Muscle layer of duodenum (tissue), 2 donors: ENCODE results near the gene TBCCD1.

Experiments
- H3K27ac ChIP-seq: one replicate; pipeline ENCODE4 v1.7.0; 2013; ENCODE audit warnings: mild to moderate bottlenecking, low read length
- H3K27me3 ChIP-seq: one replicate; pipeline ENCODE4 v1.7.0; 2013; ENCODE audit warnings: low read depth, mild to moderate bottlenecking, control low read depth, low read length
- H3K36me3 ChIP-seq, 2 donors: one replicate each; pipeline ENCODE4 v1.7.0; 2013; ENCODE audit warnings: low read length in 2 of 2, control low read depth in 1 of 2, mild to moderate bottlenecking in 1 of 2; ENCODE audit not compliant: insufficient read depth in 2 of 2, control insufficient read depth in 1 of 2
- H3K4me1 ChIP-seq, 2 donors: one replicate each; pipeline ENCODE4 v1.7.0; 2013; ENCODE audit warnings: low read length in 2 of 2, mild to moderate bottlenecking in 2 of 2, control low read depth in 1 of 2, moderate library complexity in 1 of 2; ENCODE audit not compliant: insufficient read depth in 2 of 2, control insufficient read depth in 1 of 2
- H3K4me3 ChIP-seq, 2 donors: one replicate each; pipeline ENCODE4 v1.7.0; 2013; ENCODE audit warnings: low read length in 2 of 2, low read depth in 1 of 2, mild to moderate bottlenecking in 1 of 2
- H3K9me3 ChIP-seq, 2 donors: one replicate each; pipeline ENCODE4 v1.7.0; 2013; ENCODE audit warnings: low read length in 2 of 2, control low read depth in 1 of 2, mild to moderate bottlenecking in 1 of 2; ENCODE audit not compliant: control insufficient read depth in 1 of 2
- donor health status: healthy.

The TBCCD1 gene

DNA sequence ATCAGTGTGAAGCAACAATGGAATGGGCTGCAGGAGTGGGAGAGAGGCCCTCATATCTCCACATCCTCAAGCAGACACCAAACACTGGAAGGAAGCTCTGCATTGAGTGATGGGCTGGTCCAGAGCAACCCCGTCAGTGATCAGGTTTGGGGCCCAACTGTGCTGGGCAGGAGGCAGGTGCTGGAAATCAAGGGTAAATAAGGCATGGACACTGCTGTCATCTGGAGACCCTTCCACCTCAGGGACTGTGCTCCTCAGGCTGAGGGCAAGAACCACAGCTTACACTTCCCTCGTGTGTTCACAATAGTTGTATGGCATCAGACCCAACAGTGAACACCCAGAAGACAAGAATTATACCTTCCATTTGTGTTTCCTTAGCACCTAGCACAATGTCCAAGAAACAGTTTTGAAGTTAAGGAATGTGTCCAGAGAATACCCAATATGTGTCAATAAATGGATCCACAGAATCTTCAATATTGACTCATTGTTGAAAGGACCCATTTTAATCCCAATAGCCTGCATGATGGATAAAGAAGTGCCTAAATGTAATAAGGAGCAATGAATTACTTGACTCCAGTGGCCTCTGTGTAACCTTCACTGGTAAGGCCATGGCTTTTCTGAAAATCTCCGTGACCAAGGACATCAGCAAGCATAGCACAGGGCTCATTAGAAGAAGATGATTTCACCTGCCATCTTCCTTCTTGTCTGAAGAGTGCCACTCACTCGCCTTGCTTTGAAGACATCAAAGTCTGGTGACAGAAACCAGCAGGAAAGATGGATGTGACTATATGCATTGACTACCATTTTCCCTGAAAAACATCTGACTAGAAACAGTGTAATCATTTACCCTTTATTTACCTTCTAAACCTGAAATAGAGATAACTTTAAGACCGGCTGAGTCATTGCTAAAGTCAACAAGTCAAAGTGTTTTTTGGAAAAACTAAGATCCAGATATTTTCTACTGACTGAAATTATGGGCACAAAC lies 38.7 kb upstream of the TBCCD1 start:
- Histone ChIP-seq H3K4me1 (no peaks in the 10 kb centered on the region), H3K36me3 (no peaks in the 10 kb centered on the region), H3K9me3 (no peaks in the 10 kb centered on the region), H3K4me3 (no peak overlapping the region), H3K27me3 (no peaks in the 10 kb centered on the region), H3K27ac (no peak overlapping the region)

DNA sequence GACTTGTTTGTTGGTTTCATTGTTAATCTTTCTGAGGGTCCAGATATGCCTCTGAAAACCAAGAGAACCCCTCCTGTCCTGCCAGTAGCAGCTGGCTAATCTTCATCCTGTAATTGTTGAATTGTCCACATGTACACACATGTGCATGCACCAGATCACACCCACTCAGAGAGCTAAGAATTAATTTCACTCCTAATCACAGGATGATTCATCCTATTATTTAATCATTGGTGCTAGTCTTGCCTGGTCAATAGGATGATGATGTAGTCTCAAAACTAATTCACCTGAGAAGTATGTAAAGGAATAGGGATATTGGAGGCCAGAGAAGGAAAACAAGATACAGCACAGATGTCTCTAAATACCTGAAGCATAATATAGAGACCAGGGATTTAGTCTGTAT lies 37.9 kb upstream of the TBCCD1 start:
- H3K9me3 ChIP-seq: no peaks in the 10 kb centered on the region
- no peak overlapping the region for H3K27ac ChIP-seq
- H3K4me3 ChIP-seq: no peak overlapping the region
- no peaks in the 10 kb centered on the region for H3K27me3 ChIP-seq
- H3K4me1 ChIP-seq: no peaks in the 10 kb centered on the region
- no peaks in the 10 kb centered on the region for H3K36me3 ChIP-seq

DNA sequence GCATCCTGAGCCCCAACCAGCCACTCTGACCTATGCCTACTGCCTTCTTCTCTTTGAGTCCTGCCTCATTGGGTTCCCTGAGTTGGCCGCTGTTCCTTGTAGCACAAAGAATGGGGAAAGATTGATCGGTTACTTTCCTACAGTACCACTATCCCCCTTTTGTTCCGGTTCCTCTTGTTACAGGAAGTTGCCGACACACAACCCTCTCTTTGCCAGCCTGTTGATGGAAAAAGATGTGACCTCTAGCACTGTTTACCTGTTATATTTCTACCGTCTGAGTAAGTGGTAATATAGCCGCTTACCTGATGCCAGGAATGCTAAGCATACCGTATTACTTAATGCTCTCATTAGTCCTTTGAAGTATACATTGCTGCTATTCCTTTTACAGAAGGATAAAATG lies 36.0 kb upstream of the TBCCD1 start:
- Histone ChIP-seq H3K36me3 (no peaks in the 10 kb centered on the region), H3K27me3 (no peaks in the 10 kb centered on the region), H3K9me3 (no peaks in the 10 kb centered on the region), H3K27ac (no peak overlapping the region), H3K4me1 (peaks cover 3 to 6% of the 10 kb centered on the region in 2 donors), H3K4me3 (no peak overlapping the region)

DNA sequence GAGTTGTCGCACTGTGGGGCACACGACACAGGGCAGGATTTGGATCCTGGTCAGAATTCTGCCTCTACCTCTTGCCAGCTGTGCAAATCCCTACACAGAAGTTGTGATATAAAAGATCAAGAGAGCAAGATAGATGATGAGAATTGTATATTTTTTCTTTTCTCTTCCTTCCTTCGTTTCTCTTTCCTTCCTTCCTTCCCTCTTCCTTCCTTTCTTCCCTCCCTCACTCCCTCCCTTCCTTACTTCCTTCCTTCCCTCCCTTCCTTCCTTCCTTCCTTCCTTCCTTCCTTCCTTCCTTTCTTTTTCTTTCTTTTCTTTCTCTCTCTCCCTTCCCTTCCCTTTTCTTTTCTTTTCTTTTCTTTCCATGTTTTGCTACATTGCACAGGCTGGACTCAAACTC lies 33.8 kb upstream of the TBCCD1 start:
- Histone ChIP-seq H3K36me3 (no peaks in the 10 kb centered on the region), H3K4me3 (no peak overlapping the region), H3K27me3 (no peaks in the 10 kb centered on the region), H3K27ac (no peak overlapping the region), H3K4me1 (peaks cover 3 to 6% of the 10 kb centered on the region in 2 donors), H3K9me3 (no peaks in the 10 kb centered on the region)

DNA sequence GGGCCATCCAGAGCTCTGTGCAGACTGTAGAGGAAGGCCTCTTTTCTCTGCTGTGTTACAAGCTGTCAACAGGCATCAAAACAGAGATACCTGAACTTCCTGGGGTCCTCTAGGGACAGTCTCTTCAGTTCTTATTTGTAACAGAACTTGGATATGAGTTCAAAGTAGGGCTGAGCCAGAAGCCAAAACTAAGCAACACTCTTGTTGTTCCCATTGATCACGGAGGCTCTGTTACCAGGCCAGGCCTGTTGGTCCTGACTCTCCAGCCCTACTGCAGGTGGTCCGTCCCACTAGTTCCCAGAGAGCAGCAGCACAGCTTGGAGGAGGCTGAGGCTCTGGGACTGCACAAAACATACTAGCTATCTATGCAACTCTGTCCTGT lies 32.6 kb upstream of the TBCCD1 start:
- no peaks in the 10 kb centered on the region for H3K27me3 ChIP-seq
- H3K4me3 ChIP-seq: no peak overlapping the region
- no peaks in the 10 kb centered on the region for H3K9me3 ChIP-seq
- peaks cover 3 to 6% of the 10 kb centered on the region in 2 donors for H3K4me1 ChIP-seq
- no peak overlapping the region for H3K27ac ChIP-seq
- no peaks in the 10 kb centered on the region for H3K36me3 ChIP-seq

DNA sequence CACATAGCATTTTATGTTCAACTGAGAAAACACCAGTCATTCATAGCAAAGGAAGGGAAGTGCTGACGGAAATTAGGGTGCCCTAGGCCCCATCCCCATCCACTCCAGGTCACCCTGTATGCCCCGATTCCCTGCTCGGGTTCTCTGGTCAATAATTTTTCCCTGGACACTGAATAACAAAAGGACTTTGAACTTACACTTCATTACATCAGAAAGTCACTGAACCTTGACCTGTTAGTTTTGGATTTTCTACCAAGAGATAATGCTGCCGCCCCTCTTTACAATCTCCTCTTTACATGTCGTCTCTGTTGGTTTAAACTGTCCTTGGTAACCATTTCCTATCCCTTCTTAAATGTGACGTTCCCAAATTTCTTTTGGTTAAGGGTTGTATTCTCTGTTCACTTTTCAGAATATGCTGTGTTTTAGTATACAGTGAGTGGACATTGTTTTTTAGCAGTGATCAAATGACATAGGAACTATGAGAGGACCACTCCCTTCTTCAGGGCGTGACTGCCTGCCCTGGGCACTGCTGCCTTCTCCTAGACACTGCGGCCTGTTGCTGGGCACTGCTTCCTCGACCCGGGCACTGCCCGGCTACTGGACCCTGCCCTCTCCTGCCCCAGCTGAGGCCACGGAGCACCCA lies 32.1 kb upstream of the TBCCD1 start:
- Histone ChIP-seq H3K4me3 (no peak overlapping the region), H3K4me1 (peaks cover 3 to 6% of the 10 kb centered on the region in 2 donors), H3K9me3 (no peaks in the 10 kb centered on the region), H3K27me3 (no peaks in the 10 kb centered on the region), H3K36me3 (no peaks in the 10 kb centered on the region), H3K27ac (no peak overlapping the region)

DNA sequence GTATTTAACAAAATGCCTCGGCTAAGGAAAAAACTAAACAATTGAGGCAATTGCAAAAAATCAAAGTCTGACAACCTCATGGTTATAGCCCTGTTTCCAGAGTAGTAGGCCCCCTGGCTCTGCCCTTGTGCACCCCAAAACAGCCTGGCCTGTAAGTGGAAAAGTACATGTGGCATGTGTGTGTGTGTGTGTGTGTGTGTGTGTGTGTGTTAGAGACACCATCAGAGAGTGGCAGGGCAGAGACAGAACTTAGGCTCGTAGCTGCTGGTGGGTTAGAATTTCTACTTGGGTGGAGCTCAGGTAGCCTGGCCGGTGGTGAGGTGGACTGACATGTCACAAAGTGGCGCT lies 31.6 kb upstream of the TBCCD1 start:
- Histone ChIP-seq H3K27me3 (no peaks in the 10 kb centered on the region), H3K4me1 (peaks cover 3 to 6% of the 10 kb centered on the region in 2 donors), H3K9me3 (no peaks in the 10 kb centered on the region), H3K4me3 (no peak overlapping the region), H3K36me3 (no peaks in the 10 kb centered on the region), H3K27ac (no peak overlapping the region)

DNA sequence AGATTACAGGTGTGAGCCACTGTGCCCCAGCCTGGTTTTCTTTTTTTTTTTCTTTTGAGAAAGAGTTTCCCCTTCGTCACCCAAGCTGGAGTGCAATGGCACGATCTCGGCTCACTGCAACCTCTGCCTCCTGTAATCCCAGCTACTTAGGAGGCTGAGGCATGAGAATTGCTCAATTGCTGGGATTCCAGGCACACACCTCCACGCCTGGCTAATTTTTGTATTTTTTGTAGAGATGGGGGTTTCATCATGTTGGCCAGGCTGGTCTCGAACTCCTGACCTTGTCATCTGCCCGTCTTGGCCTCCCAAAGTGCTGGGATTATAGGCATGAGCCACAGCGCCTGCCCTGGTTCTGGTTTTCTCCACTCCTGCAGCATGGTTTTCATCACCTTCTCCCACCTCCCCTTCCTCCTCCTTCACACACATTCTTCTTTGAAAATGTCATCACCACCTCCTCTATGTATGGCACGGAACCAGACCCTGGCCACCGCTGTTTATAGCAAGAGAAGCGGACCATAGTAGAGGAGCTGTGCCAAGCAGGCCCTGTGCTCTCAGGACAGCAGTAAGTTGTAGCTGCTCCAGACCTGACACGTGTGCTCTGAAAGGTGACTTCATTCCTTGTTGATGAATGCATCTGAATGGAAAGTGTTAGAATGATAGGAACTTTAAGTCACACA lies 31.1 kb upstream of the TBCCD1 start:
- peaks cover 3 to 6% of the 10 kb centered on the region in 2 donors for H3K4me1 ChIP-seq
- no peaks in the 10 kb centered on the region for H3K36me3 ChIP-seq
- H3K9me3 ChIP-seq: no peaks in the 10 kb centered on the region
- H3K27ac ChIP-seq: no peak overlapping the region
- no peak overlapping the region for H3K4me3 ChIP-seq
- no peaks in the 10 kb centered on the region for H3K27me3 ChIP-seq

DNA sequence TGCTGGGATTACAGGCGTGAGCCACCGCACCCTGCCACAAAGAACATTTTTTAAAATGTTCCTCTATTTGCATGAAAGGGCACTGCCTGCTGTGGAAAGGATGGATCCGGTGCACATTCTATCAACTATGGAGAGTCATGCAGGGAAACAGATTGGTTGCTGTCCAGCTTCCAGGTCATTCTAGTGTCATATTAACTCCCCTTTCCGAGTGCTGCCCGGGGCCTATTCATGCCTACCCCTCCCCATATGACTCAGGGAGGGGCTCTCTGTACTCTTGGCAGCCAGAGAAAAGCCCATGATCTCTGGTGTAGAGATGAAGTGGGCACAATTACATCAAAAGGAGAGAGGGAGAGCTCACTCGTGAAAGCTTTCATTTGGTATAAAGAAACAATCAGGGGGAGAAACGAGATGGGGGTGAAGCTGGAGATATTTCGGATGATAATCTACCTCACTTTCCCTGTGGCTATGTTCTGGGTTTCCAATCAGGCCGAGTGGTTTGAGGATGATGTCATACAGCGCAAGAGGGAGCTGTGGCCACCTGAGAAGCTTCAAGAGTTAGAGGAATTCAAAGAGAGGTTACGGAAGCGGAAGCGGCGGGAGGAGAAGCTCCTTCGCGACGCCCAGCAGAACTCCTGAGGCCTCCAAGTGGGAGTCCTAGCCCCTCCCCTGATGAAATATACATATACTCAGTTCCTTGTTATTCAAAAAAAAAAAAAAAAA lies 29.6 kb upstream of the TBCCD1 start:
- H3K27me3 ChIP-seq: no peaks in the 10 kb centered on the region
- H3K9me3 ChIP-seq: no peaks in the 10 kb centered on the region
- H3K4me1 ChIP-seq: peaks cover 3 to 6% of the 10 kb centered on the region in 2 donors
- H3K36me3 ChIP-seq: no peaks in the 10 kb centered on the region
- H3K27ac ChIP-seq: no peak overlapping the region
- H3K4me3 ChIP-seq: no peak overlapping the region

DNA sequence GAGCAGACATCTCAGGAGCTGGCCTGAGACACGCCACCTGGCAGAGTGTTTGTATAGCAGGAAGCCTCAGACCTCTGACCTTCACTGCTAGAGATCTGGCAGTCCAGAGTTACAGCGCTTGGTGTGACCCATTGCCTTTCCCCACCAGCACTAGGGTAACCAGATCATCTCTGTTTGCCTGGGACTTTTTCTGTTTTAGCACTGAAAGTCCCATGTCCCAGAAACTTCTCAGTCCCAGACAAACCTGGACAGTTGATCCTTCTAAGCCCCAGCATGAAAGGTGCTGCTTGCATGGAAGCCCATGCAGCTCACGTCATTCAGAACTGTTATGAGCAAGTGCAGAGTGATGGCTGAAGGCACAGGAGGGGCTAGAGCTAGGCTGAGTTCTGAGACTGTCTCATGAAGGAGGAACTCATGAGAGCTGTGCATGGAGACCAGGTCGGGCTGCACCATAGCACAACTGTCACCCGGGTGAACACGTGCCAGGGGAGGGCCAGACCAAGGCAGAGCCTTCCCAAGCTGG lies 27.5 kb upstream of the TBCCD1 start:
- Histone ChIP-seq H3K4me3 (no peak overlapping the region), H3K36me3 (no peaks in the 10 kb centered on the region), H3K27me3 (no peaks in the 10 kb centered on the region), H3K4me1 (peaks cover 3 to 6% of the 10 kb centered on the region in 2 donors), H3K9me3 (no peaks in the 10 kb centered on the region), H3K27ac (no peak overlapping the region)

DNA sequence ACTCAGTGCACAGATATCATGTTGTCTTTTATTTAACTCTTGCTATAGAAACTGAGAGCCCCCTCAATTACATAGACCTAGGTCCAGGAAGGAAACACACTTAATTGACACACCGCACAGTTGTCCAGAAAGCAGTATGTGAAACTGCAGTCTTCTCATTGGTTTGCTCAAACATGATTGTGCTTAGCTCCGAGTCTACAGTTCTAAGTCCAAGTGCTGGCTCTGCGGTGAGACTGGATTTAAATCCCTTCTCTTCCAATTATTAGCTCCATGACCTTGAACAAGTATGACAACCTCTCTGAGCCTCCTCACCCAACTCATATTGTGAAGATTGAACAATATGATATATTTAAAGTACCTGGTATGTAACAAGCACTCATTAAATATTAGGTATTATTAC lies 26.7 kb upstream of the TBCCD1 start:
- Histone ChIP-seq H3K4me1 (peaks cover 0 to 6% of the 10 kb centered on the region in 2 donors), H3K36me3 (no peaks in the 10 kb centered on the region), H3K4me3 (no peak overlapping the region), H3K9me3 (no peaks in the 10 kb centered on the region), H3K27me3 (no peaks in the 10 kb centered on the region), H3K27ac (no peak overlapping the region)
